Measurements from ENCODE around the gene ZNF777.

Gene ZNF777

GRCh38 chr7:149475121-149476045, 14.5 kb upstream of the ZNF777 start:
- DNase-seq, result no peak

DNA sequence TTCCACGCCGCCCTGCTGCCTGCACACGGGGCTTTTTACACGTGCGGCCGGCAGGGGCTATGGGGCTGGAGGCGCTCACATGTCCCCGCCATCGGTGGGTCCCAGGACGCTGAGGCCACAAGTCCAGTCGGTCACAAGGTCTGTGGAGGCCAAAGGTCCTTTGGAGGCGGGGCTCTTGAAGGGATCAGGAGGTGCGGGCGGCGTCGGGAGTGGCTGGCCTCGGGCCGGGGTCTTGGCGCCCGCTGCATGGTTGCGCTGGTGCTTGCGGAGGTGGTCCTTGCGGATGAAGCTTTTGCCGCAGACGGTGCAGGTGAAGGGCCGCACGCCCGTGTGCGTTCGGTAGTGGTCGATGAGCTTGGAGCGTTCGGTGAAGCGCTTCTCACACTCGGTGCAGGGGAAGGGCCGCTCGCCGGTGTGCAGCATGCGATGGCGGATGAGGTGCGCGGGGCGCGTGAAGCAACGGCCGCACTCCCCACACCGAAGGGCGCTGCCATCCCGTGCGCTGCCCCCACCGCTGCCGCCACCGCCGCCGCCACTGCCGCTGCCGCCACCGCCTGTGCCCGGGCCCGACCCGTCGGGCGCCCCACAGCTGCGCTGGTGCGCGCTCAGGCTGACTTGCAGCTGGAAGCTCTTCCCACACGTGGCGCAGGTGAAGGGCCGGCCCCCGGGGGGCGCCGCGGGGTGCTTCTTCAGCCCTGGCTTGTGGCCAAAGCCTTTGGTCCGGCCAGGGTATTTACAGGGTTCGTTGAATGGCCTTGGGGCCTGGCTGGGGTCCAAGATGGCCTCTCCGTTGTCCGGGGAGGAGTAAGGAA, 13.7 kb upstream of the ZNF777 start:
- no peak for DNase-seq

- DNase-seq, result no peak
Measured at GRCh38 chr7:149473251-149473650, 12.4 kb upstream of the ZNF777 start.

DNA sequence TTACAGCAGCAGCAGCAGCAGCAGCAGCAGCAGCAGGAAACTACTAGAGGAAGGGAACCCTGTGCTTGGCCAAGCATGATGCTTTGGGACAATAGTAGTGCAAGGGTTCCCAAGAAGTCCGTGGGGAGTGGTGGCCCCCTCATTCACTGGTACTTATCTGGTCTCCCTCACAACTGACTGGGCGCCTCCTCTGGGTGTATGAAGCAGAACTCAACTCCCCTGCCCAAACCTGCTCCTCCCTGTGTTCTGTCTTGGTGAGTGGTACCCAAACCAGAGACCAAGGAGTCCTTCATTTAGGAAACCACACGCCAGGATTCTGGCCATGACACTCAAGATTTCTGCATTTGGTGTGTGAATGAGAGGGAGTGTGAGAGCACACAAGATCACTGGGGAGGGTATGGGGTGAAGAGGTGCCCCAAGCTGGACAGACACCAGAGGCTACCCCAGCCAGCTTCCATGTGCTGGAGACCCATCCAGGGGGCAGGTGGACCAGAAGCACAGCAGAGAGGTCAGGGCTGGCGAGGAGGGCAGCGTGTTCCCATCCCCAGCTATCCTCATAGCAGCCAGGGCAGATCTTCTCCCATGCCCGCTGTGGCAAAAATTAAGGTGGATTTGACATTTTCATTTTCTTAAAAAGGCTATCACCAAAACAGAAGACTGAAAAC, 10.6 kb upstream of the ZNF777 start:
- DNase-seq, result no peak

DNA sequence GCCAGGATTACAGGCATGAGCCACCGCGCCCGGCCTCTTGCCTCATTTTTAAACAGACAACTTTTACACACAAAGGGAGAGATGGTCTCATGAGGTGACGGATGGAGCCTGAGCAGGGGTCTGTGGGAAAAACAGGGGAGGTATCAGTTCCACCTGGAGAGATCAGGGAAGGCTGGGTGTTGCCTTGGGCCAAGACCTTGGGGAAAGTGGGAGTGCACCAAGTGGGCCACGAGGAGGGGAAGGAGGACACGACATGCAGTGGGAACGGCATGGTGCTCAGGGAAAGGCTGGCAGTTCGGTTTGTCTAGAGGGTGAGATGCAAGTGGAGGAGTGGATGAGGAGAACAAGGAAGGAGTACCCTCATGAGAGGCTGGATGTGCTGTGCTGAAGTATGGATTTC, 8.9 kb upstream of the ZNF777 start:
- no peak for DNase-seq

GRCh38 chr7:149468208-149468607, 7.3 kb upstream of the ZNF777 start:
- no peak for DNase-seq

- DNase-seq, result no peak
Measured at GRCh38 chr7:149467321-149467859, 6.5 kb upstream of the ZNF777 start.

DNA sequence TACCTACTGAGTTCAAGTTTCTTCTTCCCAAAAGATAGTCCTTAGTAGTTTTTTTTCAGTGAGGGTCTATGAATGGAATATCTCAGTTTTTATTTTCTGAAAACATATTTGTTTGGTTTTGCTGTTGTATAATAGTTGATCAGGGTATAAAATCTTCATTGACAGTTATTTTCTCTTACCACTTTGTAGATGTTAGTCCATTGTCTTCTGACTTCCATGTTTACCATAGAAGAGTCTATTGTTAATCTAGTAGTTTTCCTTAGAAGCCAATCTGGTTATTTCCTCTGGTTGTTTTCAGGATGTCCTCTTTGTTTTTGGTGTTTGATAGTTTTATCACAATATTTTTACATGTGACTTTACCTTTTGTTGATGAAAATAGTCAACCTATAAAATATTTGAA, 5.5 kb upstream of the ZNF777 start:
- no peak for DNase-seq

- no peak for DNase-seq
Measured at GRCh38 chr7:149463500-149464161, 2.8 kb upstream of the ZNF777 start.

- DNase-seq, result no peak
Measured at GRCh38 chr7:149462101-149462520, 1.2 kb upstream of the ZNF777 start.

DNA sequence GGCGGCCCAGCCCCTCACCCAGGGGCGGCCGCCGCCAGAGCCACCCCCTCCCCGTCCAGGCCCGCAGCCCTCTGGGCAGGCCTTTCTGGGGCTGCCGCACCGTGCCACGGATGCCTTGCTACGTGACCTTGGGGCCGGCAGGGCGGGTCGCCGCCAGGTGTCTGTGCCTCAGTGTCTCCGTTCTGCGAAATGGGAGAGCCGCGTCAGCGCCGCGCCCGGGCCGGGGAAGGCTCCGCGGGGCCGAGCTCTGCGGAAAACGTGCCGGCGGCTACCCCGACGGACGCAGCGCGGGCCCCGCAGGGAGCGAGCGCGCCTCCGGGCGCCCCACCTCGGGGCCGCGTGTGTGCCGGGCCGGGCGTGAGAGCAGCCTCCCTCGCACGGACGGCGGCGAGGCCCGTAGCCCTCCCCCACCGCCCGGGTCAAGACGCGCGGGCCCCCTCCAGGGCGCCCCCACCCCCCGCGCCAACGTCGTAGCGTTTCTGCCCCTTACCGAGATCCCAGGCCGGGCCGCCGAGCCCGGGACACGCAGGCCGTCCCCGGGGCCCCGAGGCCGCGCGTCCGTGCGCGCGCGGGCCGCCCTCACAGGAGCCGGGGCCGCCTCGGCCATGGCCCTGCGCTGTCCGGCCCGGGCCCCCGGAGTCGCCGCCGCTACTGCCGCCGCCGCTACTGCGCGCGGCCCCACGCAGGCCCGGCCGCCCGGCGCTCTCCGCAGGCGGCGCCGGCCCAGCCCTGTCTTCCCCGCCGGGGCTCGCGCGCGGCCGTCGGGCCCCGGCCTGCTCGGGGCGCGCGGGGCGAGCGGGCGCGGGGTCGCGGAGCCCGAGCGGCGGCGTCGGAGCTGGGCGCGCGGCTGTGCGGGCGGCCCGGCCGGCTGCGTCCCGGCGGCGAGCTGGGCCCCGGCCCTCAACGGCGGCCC, 1.1 kb downstream of the ZNF777 start:
- peak; percentile 46 for DNase-seq

DNA sequence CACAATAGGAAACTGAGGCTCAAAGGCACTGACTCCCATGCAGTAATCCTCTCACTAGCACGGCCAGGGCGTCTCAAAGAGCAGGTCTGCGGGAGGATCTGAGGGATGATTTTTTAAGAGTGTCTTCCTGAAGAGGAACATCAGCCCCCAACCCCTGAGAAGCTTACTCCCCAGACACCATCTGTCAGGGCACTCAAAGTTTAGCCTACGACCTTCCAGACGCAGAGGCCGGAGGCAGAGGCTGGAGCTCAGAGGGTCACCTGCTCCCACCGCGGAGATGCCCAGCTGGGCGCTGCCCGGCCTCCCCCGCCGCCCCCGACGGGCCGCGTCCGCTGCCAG, 1.7 kb downstream of the ZNF777 start:
- no peak for DNase-seq

DNA sequence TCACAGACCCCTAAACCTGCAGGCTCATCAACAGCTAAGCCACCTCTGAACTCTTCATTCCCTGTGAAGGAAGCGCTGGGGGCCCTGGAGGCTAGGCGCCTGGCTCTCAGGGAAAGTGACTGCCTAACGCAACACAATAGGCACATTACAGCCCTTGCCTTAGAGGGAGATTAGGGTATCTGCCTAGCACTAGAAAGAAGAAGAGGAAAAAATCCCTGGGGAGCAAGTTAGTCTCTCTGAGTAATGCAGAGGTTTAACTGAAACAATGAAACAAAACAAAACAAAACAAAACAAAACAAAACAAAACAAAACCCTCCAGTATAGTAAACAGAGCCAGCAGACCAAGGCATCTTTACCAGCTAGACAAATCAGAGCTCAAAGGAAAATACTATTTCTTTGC, 2.6 kb downstream of the ZNF777 start:
- no peak for DNase-seq

- no peak for DNase-seq
Measured at GRCh38 chr7:149457766-149458165, 3.1 kb downstream of the ZNF777 start.

- DNase-seq, result no peak
Measured at GRCh38 chr7:149456506-149457421, 4.1 kb downstream of the ZNF777 start.

DNA sequence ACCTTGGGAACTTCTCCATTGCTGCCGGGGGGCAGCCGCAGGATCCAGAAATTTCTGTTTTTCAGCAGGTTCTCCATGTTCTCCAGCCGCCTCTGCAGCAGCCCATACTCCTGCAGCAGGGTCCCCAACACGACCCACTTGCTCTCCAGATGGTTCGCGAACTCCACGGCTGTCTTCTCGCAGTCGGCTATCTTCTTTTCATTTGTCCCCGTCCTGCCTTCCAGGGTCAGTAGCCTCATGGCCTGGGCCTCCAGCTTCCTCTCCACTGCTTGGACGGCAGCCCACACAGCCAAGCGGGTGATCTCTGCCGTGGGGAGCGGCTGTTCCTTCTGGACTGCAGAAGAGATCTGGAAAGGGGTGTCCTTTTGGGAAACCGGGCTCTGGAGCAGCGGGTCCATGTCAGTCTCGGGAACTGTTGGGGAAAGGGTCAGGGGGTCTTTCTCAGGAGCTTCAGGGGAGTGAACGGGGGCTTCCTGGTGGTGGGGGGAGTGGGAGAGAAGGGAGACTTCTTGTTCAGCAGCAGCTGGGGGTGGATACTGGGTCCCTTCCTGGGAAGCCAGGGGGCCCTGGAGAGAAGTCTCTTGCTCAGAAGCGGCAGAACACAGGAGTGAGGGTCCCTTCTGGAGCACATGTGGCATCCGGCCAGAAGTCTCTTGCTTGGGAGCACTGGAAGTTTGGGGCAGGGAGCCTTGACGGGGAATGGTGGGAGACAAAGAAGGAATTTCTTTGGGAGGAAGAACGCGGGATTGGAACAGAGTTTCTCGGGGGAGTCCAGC, 5.5 kb downstream of the ZNF777 start:
- DNase-seq, result no peak

- no peak for DNase-seq
Measured at GRCh38 chr7:149454750-149455149, 6.1 kb downstream of the ZNF777 start.

- DNase-seq, result no peak
Measured at GRCh38 chr7:149454006-149454405, 6.9 kb downstream of the ZNF777 start.

GRCh38 chr7:149450821-149451220, 10.0 kb downstream of the ZNF777 start:
- DNase-seq, result no peak

- no peak for DNase-seq
Measured at GRCh38 chr7:149449897-149450296, 11.0 kb downstream of the ZNF777 start.
